HCT116 (cell line): ENCODE data around the gene PCDH10.

Source experiments
- CEBPB ChIP-seq: IDR thresholded peaks from 2 replicates; pipeline ENCODE4 v1.6.1; 2012; ENCODE audit warnings: low read depth
- EGR1 ChIP-seq: IDR thresholded peaks from 2 replicates; pipeline ENCODE4 v1.6.1; 2012; ENCODE audit warnings: low read depth
- EZH2 ChIP-seq: fragments of 200-600 bp; sonication (generic); IDR thresholded peaks from 2 replicates; pipeline ENCODE4 v1.6.1; 2017; ENCODE audit warnings: antibody characterized with exemption, mixed run types
- EZH2phosphoT487 ChIP-seq: fragments of 200-600 bp; IDR thresholded peaks from 2 replicates; pipeline ENCODE4 v1.6.1; 2018; ENCODE audit warnings: antibody characterized with exemption, borderline replicate concordance
- JUND ChIP-seq: IDR thresholded peaks from 2 replicates; pipeline ENCODE4 v1.6.1; 2012
- POLR2A ChIP-seq: IDR thresholded peaks from 2 replicates; pipeline ENCODE4 v1.7.0; 2011; ENCODE audit warnings: borderline replicate concordance; ENCODE audit not compliant: insufficient read depth, insufficient read length; ENCODE audit errors: extremely low read depth
- POLR2AphosphoS5 ChIP-seq: IDR thresholded peaks from 2 replicates; pipeline ENCODE4 v1.6.1; 2011; ENCODE audit warnings: mild to moderate bottlenecking, low read depth, low read length, moderate library complexity
- RAD21 ChIP-seq: IDR thresholded peaks from 2 replicates; pipeline ENCODE4 v1.6.1; 2012; ENCODE audit warnings: low read depth, mild to moderate bottlenecking
- SP1 ChIP-seq: IDR thresholded peaks from 2 replicates; pipeline ENCODE4 v1.6.1; 2012; ENCODE audit warnings: low read depth
- ZNF274 ChIP-seq: fragments of 200-500 bp; sonication (Bioruptor generic); IDR thresholded peaks from 2 replicates; pipeline ENCODE4 v1.6.1; 2014; ENCODE audit warnings: mild to moderate bottlenecking, low read depth, low read length, inconsistent platforms
- TF ChIP-seq, protein P1 (sequence below), 3 experiments: fragments of 200-600 bp in 1 of 3; sonication (generic) in 1 of 3; IDR thresholded peaks in 2 of 3; conservative IDR thresholded peaks in 1 of 3; 2 replicates each; pipeline ENCODE4 v1.5.1; 2012 to 2017; ENCODE audit warnings: low read depth in 2 of 3, low read length in 2 of 3, antibody characterized with exemption in 1 of 3, borderline replicate concordance in 1 of 3, control low read depth in 1 of 3, mild to moderate bottlenecking in 1 of 3, mixed read lengths in 1 of 3, mixed run types in 1 of 3, moderate library complexity in 1 of 3; ENCODE audit not compliant: insufficient read depth in 1 of 3
- TF ChIP-seq, protein P2 (sequence below): IDR thresholded peaks from 2 replicates; pipeline ENCODE4 v1.6.1; 2012
- TF ChIP-seq, protein P3 (sequence below): IDR thresholded peaks from 2 replicates; pipeline ENCODE4 v1.6.1; 2012; ENCODE audit warnings: low read depth

DNA sequence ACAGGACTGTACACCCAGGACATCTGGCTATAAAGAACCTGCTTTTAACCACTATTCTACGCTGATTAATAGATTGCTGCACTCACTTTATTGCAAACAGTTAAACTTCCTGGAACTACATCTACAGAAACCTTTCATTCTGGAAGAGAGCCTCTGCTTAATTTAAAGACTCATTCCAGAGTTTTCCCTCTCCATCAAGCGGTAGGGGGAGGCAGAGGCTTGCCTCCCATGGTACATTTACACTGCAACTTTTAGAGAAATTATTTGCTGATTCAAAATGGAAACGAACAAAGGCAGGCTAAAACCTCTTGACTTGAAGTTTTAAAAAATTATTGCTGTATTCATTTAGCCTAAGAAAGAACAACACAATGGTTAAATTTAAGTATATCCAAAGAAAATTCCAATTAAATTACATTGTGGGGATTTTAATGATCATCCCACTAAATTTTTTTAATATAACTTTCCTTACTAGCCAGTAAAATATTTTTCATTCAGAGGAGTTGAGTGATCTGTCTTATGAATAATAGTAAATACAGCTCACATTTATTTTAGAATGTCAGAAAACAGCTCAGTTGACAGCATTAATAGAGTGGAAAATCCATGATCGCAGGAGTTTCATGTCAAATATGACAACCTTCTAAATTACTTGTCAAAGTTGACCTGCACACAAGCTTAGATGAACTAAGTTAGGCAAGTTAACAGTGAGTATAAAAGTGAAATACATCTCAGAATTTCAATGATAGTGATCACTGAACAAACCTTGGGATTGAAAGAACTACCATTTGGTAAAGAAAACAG, 46.3 kb upstream of the PCDH10 start:
- TF ChIP-seq POLR2AphosphoS5: no peak
- no peak for TF ChIP-seq EZH2
- no peak for TF ChIP-seq POLR2A
- TF ChIP-seq, protein P1, sequence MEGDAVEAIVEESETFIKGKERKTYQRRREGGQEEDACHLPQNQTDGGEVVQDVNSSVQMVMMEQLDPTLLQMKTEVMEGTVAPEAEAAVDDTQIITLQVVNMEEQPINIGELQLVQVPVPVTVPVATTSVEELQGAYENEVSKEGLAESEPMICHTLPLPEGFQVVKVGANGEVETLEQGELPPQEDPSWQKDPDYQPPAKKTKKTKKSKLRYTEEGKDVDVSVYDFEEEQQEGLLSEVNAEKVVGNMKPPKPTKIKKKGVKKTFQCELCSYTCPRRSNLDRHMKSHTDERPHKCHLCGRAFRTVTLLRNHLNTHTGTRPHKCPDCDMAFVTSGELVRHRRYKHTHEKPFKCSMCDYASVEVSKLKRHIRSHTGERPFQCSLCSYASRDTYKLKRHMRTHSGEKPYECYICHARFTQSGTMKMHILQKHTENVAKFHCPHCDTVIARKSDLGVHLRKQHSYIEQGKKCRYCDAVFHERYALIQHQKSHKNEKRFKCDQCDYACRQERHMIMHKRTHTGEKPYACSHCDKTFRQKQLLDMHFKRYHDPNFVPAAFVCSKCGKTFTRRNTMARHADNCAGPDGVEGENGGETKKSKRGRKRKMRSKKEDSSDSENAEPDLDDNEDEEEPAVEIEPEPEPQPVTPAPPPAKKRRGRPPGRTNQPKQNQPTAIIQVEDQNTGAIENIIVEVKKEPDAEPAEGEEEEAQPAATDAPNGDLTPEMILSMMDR (IDR thresholded peaks at IDR 0.05 in 2 of 3, conservative IDR thresholded peaks at IDR 0.05 in 1 of 3; ENCODE audit: borderline replicate concordance in 1 of 3, insufficient read depth in 1 of 3, low read depth in 2 of 3, low read length in 2 of 3): no peak
- TF ChIP-seq EZH2phosphoT487: no peak
- no peak for TF ChIP-seq SP1
- TF ChIP-seq CEBPB: no peak
- no peak for TF ChIP-seq JUND
- TF ChIP-seq RAD21: no peak
- TF ChIP-seq ZNF274: no peak
- TF ChIP-seq, protein P2, sequence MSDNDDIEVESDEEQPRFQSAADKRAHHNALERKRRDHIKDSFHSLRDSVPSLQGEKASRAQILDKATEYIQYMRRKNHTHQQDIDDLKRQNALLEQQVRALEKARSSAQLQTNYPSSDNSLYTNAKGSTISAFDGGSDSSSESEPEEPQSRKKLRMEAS: no peak
- no peak for TF ChIP-seq EGR1
- TF ChIP-seq, protein P3, sequence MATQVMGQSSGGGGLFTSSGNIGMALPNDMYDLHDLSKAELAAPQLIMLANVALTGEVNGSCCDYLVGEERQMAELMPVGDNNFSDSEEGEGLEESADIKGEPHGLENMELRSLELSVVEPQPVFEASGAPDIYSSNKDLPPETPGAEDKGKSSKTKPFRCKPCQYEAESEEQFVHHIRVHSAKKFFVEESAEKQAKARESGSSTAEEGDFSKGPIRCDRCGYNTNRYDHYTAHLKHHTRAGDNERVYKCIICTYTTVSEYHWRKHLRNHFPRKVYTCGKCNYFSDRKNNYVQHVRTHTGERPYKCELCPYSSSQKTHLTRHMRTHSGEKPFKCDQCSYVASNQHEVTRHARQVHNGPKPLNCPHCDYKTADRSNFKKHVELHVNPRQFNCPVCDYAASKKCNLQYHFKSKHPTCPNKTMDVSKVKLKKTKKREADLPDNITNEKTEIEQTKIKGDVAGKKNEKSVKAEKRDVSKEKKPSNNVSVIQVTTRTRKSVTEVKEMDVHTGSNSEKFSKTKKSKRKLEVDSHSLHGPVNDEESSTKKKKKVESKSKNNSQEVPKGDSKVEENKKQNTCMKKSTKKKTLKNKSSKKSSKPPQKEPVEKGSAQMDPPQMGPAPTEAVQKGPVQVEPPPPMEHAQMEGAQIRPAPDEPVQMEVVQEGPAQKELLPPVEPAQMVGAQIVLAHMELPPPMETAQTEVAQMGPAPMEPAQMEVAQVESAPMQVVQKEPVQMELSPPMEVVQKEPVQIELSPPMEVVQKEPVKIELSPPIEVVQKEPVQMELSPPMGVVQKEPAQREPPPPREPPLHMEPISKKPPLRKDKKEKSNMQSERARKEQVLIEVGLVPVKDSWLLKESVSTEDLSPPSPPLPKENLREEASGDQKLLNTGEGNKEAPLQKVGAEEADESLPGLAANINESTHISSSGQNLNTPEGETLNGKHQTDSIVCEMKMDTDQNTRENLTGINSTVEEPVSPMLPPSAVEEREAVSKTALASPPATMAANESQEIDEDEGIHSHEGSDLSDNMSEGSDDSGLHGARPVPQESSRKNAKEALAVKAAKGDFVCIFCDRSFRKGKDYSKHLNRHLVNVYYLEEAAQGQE: no peak
